Kidney (tissue), 14 donors: ENCODE results near the gene ARL15. TPM values are rescaled to one million over a fixed set of nuclear protein-coding genes. Genes with fewer than 3 reads are reported as not detected.
A peak's percentile ranks its signal among the peaks of the same experiment; 100 is the strongest.

ENCODE experiments used
- DNase-seq, 5 donors: peaks; one replicate each; pipeline ENCODE4 v3.0.0-alpha.2; 2013 to 2020
- FAIRE-seq: peaks from 2 replicates; lab custom pipeline; 2012; peaks lifted over from hg19 to GRCh38; lab: Jason Lieb, UNC
- H3K27ac ChIP-seq, 2 donors: one replicate each; pipeline ENCODE4 v1.7.0; 2013; ENCODE audit warnings: low read depth in 2 of 2, low read length in 2 of 2, inconsistent platforms in 1 of 2
- H3K27me3 ChIP-seq: one replicate; pipeline ENCODE4 v1.7.1; 2013; ENCODE audit warnings: low read length, inconsistent platforms; ENCODE audit not compliant: control insufficient read depth, insufficient read depth
- H3K36me3 ChIP-seq, 3 donors: one replicate each; pipeline versions ENCODE4 v1.7.0 to v1.7.1; 2013; ENCODE audit warnings: low read length in 3 of 3, control low read depth in 1 of 3, inconsistent platforms in 1 of 3; ENCODE audit not compliant: insufficient read depth in 3 of 3, control insufficient read depth in 2 of 3
- H3K4me1 ChIP-seq, 3 donors: one replicate each; pipeline versions ENCODE4 v1.7.0 to v1.7.1; 2013; ENCODE audit warnings: low read length in 3 of 3, inconsistent platforms in 1 of 3, low read depth in 1 of 3; ENCODE audit not compliant: control insufficient read depth in 2 of 3, insufficient read depth in 2 of 3
- H3K4me3 ChIP-seq, 3 donors: one replicate each; pipeline versions ENCODE4 v1.7.0 to v1.8.1; 2013; ENCODE audit warnings: low read length in 3 of 3, control low read depth in 1 of 3, inconsistent platforms in 1 of 3
- H3K9ac ChIP-seq, 3 donors: one replicate each; pipeline versions ENCODE4 v1.7.0 to v1.7.1; 2013; ENCODE audit warnings: low read length in 3 of 3, control low read depth in 1 of 3, inconsistent platforms in 1 of 3
- H3K9me3 ChIP-seq, 3 donors: one replicate each; pipeline versions ENCODE4 v1.7.0 to v1.7.1; 2013; ENCODE audit warnings: low read length in 3 of 3, control low read depth in 1 of 3, inconsistent platforms in 1 of 3; ENCODE audit not compliant: control insufficient read depth in 2 of 3, insufficient read depth in 1 of 3
- CTCF ChIP-seq: IDR thresholded peaks from 3 replicates; pipeline ENCODE4 v1.5.1; 2012; ENCODE audit warnings: mild to moderate bottlenecking, moderate library complexity, borderline replicate concordance; ENCODE audit not compliant: insufficient read depth; ENCODE audit errors: extremely low read depth
- intact Hi-C: fragments of 100-400 bp; cut with DNase I; formaldehyde crosslinking; loops from one replicate; pipeline ENCODE4 v1.11.1; 2022
- polyA plus RNA-seq: library from polyadenylated mRNA; stranded (reverse); fragments of 350-450 nt; fragmentation: Illumina TruSeq; extraction: RNeasy Lipid Tissue Mini Kit (QIAGEN cat#74804); gene quantifications from one replicate; pipeline ENCODE4 v1.2.3, GENCODE V29; 2014; ENCODE audit warnings: low read depth, low replicate concordance; ENCODE audit not compliant: insufficient read depth
- total RNA-seq: library from RNA; stranded (reverse); fragmentation: NEBNext Ultra II Directional; extraction: Animal tissue kit (Norgen Biotek cat#: 25700); gene quantifications from one replicate; pipeline ENCODE4 v1.2.1, GENCODE V29; 2021
- donor health status: control.
- donor health status: control.
- donor health status: control.
- donor health status: control.
- donor health status: control.
- donor health status: DM: yes; HTN: yes; CAD: no.
- donor health status: Normal renal cell carcinoma (clear cell type).

Gene ARL15
- total and polyA plus RNA-seq, 2 donors from 2014 or later = 21.1 to 36.6 TPM

- intact Hi-C loops = no loop called here
- FAIRE-seq (no peak), DNase-seq (no peak)
- Histone ChIP-seq H3K9ac (no peak overlapping the region), H3K27ac (no peak overlapping the region), H3K27me3 (no peaks in the 10 kb centered on the region), H3K4me3 (no peak overlapping the region), H3K9me3 (no peaks in the 10 kb centered on the region), H3K4me1 (no peaks in the 10 kb centered on the region), H3K36me3 (no peaks in the 10 kb centered on the region)
- TF ChIP-seq CTCF = no peak
These were observed 151.1 kb downstream of the ARL15 start for GRCh38 chr5:54159153-54159892.

GRCh38 chr5:54156577-54156976 lies 153.8 kb downstream of the ARL15 start:
- Histone ChIP-seq H3K9ac (no peak overlapping the region), H3K27me3 (no peaks in the 10 kb centered on the region), H3K36me3 (no peaks in the 10 kb centered on the region), H3K4me3 (no peak overlapping the region), H3K4me1 (no peaks in the 10 kb centered on the region), H3K27ac (no peak overlapping the region), H3K9me3 (no peaks in the 10 kb centered on the region)
- FAIRE-seq = no peak
- TF ChIP-seq CTCF = no peak
- DNase-seq = peak in 3 of 5 donors; percentile 39 to 83 (median 81)
- intact Hi-C loops = no loop called here

GRCh38 chr5:54150841-54151240 lies 159.5 kb downstream of the ARL15 start:
- FAIRE-seq (no peak), DNase-seq (no peak)

More at GRCh38 chr5:54150841-54151240, 159.5 kb downstream of the ARL15 start:
- intact Hi-C loops = no loop called here
- TF ChIP-seq CTCF = no peak
- Histone ChIP-seq H3K36me3 (no peaks in the 10 kb centered on the region), H3K4me3 (no peak overlapping the region), H3K27me3 (no peaks in the 10 kb centered on the region), H3K27ac (no peak overlapping the region), H3K9ac (no peak overlapping the region), H3K4me1 (no peaks in the 10 kb centered on the region), H3K9me3 (no peaks in the 10 kb centered on the region)
